ENCODE measurements around the gene PCGF2. TPM values are rescaled to one million over a fixed set of nuclear protein-coding genes. Genes with fewer than 3 reads are reported as not detected.

PCGF2 gene
- total and polyA plus RNA-seq, 9 of the 15 experiments (the other 6 are each of a cell fraction or from before 2014, with no cell fraction given): 1.3 to 33.4 (median 7.0) TPM

DNA sequence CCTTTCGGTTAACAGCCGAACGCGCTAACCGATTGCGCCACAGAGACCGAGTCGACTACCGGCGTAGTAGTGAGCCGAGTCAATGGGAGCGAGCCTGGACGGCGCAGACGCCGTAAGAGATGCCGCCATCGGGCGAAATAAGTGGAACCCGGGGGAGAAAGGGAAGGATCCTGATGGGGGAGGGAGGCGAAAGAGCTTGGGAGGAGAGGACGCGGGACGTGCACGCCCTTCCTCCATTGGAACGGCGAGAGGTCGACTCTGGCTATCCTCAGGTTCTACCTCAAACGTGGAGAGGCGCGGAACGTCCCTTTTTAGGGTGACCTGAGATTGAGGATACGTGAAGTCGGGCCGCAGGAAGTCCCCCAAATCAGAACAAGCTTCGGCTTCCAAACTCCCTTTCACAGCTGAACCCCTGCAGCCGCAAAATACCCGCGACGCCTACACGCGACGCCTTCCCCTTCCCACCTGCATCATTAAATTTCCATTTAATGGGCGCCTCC is 3.7 kb upstream of the PCGF2 start (continued):
- TF ChIP-seq FOXM1 (IDR thresholded peaks at IDR 0.05; ENCODE audit: low read depth): no peak
- no peak; the same call in 1 of the 2 replicates for TF ChIP-seq FOXM1 (CRISPR knock-in tag; IDR thresholded peaks at IDR 0.05; ENCODE audit: low read depth)
- TF ChIP-seq, protein P1, sequence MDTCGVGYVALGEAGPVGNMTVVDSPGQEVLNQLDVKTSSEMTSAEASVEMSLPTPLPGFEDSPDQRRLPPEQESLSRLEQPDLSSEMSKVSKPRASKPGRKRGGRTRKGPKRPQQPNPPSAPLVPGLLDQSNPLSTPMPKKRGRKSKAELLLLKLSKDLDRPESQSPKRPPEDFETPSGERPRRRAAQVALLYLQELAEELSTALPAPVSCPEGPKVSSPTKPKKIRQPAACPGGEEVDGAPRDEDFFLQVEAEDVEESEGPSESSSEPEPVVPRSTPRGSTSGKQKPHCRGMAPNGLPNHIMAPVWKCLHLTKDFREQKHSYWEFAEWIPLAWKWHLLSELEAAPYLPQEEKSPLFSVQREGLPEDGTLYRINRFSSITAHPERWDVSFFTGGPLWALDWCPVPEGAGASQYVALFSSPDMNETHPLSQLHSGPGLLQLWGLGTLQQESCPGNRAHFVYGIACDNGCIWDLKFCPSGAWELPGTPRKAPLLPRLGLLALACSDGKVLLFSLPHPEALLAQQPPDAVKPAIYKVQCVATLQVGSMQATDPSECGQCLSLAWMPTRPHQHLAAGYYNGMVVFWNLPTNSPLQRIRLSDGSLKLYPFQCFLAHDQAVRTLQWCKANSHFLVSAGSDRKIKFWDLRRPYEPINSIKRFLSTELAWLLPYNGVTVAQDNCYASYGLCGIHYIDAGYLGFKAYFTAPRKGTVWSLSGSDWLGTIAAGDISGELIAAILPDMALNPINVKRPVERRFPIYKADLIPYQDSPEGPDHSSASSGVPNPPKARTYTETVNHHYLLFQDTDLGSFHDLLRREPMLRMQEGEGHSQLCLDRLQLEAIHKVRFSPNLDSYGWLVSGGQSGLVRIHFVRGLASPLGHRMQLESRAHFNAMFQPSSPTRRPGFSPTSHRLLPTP (IDR thresholded peaks at IDR 0.05; ENCODE audit: borderline replicate concordance, extremely low read depth, insufficient read length): peak; percentile 86
- 0 out of 2 replicates have a peak, but pooled peaks have one; percentile 14 for TF ChIP-seq MIER1 (IDR thresholded peaks at IDR 0.05; ENCODE audit: low read depth)
- TF ChIP-seq, protein P2, sequence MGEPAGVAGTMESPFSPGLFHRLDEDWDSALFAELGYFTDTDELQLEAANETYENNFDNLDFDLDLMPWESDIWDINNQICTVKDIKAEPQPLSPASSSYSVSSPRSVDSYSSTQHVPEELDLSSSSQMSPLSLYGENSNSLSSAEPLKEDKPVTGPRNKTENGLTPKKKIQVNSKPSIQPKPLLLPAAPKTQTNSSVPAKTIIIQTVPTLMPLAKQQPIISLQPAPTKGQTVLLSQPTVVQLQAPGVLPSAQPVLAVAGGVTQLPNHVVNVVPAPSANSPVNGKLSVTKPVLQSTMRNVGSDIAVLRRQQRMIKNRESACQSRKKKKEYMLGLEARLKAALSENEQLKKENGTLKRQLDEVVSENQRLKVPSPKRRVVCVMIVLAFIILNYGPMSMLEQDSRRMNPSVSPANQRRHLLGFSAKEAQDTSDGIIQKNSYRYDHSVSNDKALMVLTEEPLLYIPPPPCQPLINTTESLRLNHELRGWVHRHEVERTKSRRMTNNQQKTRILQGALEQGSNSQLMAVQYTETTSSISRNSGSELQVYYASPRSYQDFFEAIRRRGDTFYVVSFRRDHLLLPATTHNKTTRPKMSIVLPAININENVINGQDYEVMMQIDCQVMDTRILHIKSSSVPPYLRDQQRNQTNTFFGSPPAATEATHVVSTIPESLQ (CRISPR knock-in tag; IDR thresholded peaks at IDR 0.05): 0 out of 2 replicates have a peak, but pooled peaks have one; percentile 49
- peak; percentile 88 for TF ChIP-seq CXXC5 (CRISPR knock-in tag; IDR thresholded peaks at IDR 0.05)
- no peak for TF ChIP-seq PRMT5 (CRISPR knock-in tag; IDR thresholded peaks at IDR 0.05)
- TF ChIP-seq MEF2D (tag; conservative IDR thresholded peaks at IDR 0.05; ENCODE audit: low read depth): no peak
- 0 out of 2 replicates have a peak, but pooled peaks have one; percentile 30 for TF ChIP-seq POLR2AphosphoS5 (IDR thresholded peaks at IDR 0.05; ENCODE audit: control insufficient read depth, insufficient read depth, low read depth, low read length)
- TF ChIP-seq, protein P3, sequence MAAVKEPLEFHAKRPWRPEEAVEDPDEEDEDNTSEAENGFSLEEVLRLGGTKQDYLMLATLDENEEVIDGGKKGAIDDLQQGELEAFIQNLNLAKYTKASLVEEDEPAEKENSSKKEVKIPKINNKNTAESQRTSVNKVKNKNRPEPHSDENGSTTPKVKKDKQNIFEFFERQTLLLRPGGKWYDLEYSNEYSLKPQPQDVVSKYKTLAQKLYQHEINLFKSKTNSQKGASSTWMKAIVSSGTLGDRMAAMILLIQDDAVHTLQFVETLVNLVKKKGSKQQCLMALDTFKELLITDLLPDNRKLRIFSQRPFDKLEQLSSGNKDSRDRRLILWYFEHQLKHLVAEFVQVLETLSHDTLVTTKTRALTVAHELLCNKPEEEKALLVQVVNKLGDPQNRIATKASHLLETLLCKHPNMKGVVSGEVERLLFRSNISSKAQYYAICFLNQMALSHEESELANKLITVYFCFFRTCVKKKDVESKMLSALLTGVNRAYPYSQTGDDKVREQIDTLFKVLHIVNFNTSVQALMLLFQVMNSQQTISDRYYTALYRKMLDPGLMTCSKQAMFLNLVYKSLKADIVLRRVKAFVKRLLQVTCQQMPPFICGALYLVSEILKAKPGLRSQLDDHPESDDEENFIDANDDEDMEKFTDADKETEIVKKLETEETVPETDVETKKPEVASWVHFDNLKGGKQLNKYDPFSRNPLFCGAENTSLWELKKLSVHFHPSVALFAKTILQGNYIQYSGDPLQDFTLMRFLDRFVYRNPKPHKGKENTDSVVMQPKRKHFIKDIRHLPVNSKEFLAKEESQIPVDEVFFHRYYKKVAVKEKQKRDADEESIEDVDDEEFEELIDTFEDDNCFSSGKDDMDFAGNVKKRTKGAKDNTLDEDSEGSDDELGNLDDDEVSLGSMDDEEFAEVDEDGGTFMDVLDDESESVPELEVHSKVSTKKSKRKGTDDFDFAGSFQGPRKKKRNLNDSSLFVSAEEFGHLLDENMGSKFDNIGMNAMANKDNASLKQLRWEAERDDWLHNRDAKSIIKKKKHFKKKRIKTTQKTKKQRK (IDR thresholded peaks at IDR 0.05; ENCODE audit: borderline replicate concordance, low read depth, low read length): no peak
- TF ChIP-seq NFXL1 (CRISPR knock-in tag; IDR thresholded peaks at IDR 0.05): no peak
- TF ChIP-seq SPI1 (IDR thresholded peaks at IDR 0.05; ENCODE audit: borderline replicate concordance, low read depth, low read length): 0 out of 2 replicates have a peak, but pooled peaks have one; percentile 7
- TF ChIP-seq CREB1 (IDR thresholded peaks at IDR 0.05): no peak
- TF ChIP-seq CREB1 (CRISPR knock-in tag; IDR thresholded peaks at IDR 0.05): peak; percentile 14; the same call in 1 of the 2 replicates
- no peak for TF ChIP-seq ZNF586 (CRISPR knock-in tag; conservative IDR thresholded peaks at IDR 0.05)
- peak; percentile 64; the same call in 1 of the 2 replicates for TF ChIP-seq RNF2 (IDR thresholded peaks at IDR 0.05)
- TF ChIP-seq DNMT1 (IDR thresholded peaks at IDR 0.05): no peak
- no peak for TF ChIP-seq ETV6 (IDR thresholded peaks at IDR 0.05; ENCODE audit: borderline replicate concordance in 1 of 2, low read depth in 2 of 2, low read length in 1 of 2)
- TF ChIP-seq ETV6 (CRISPR knock-in tag; IDR thresholded peaks at IDR 0.05; ENCODE audit: borderline replicate concordance): no peak
- peak; percentile 74 for TF ChIP-seq BRF1 (IDR thresholded peaks at IDR 0.05; ENCODE audit: borderline replicate concordance, extremely low read depth, insufficient read length)

All from K562 (cell line).